ENCODE data around the gene RFX4.

GRCh38 chr12:106541201-106541600 lies 41.6 kb upstream of the RFX4 start:
- TF ChIP-seq, protein P1, sequence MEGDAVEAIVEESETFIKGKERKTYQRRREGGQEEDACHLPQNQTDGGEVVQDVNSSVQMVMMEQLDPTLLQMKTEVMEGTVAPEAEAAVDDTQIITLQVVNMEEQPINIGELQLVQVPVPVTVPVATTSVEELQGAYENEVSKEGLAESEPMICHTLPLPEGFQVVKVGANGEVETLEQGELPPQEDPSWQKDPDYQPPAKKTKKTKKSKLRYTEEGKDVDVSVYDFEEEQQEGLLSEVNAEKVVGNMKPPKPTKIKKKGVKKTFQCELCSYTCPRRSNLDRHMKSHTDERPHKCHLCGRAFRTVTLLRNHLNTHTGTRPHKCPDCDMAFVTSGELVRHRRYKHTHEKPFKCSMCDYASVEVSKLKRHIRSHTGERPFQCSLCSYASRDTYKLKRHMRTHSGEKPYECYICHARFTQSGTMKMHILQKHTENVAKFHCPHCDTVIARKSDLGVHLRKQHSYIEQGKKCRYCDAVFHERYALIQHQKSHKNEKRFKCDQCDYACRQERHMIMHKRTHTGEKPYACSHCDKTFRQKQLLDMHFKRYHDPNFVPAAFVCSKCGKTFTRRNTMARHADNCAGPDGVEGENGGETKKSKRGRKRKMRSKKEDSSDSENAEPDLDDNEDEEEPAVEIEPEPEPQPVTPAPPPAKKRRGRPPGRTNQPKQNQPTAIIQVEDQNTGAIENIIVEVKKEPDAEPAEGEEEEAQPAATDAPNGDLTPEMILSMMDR (IDR thresholded peaks at IDR 0.05): no peak
- no peak for TF ChIP-seq POLR2A (IDR thresholded peaks at IDR 0.05)
- no peak for TF ChIP-seq POLR2AphosphoS5 (IDR thresholded peaks at IDR 0.05)
- TF ChIP-seq EP300 (IDR thresholded peaks at IDR 0.05): no peak
